ENCODE data around the gene PTPN9.

Gene PTPN9

GRCh38 chr15:75425966-75426500 lies 153.1 kb downstream of the PTPN9 start:
- DNase-seq (ENCODE audit: low read depth in 3 of 3, low spot score in 1 of 3): no peak

- DNase-seq (ENCODE audit: low read depth in 3 of 3, low spot score in 1 of 3): no peak
Measured at GRCh38 chr15:75422554-75422953, 156.6 kb downstream of the PTPN9 start.

- no peak for DNase-seq (ENCODE audit: low read depth in 3 of 3, low spot score in 1 of 3)
Measured at GRCh38 chr15:75420698-75421097, 158.4 kb downstream of the PTPN9 start.

DNA sequence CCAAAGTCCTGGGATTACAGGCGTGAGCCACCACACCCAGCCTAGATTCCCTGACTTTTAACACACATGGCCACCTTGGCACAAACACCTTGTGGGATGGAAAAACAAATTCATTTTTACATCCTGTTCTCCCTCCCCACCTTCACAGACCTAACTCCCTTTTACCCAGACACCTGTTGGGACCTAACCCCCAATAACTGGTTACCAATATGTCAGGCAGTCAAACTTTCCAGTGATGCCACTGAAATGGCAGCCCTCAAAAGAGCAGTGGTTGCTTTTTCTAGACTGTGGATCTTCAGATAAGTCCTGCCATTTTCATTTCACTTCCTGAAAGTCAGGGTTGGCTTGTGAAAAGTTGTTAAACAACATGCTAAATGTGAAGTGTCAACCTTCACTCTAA lies 162.5 kb downstream of the PTPN9 start:
- no peak for DNase-seq (ENCODE audit: low read depth in 3 of 3, low spot score in 1 of 3)

All from stimulated activated CD4-positive, alpha-beta T cell treated with anti-CD3 and anti-CD28 coated beads, TNF-alpha, amount 100 ng/mL, for 1 hour (primary cell).